ENCODE measurements around the gene OSBPL10.

OSBPL10 gene

GRCh38 chr3:31921837-31922236 is 59.2 kb downstream of the OSBPL10 start:
- Histone ChIP-seq H3K36me3 (ENCODE audit: control insufficient read depth, insufficient read depth, low read length, severe bottlenecking) (no peaks in the 10 kb centered on the region), H3K27me3 (replicated peaks; ENCODE audit: control insufficient read depth, insufficient read depth, low read length) (no peaks in the 10 kb centered on the region), H3K9me3 (ENCODE audit: control insufficient read depth, low read length) (peaks cover 8% of the 10 kb centered on the region), H3K4me3 (ENCODE audit: low read length) (no peak overlapping the region), H3K4me1 (ENCODE audit: control insufficient read depth, insufficient read depth, low read length) (peaks cover 11% of the 10 kb centered on the region), H3K9ac (ENCODE audit: low read length) (no peak overlapping the region)
- no peak for DNase-seq (ENCODE audit: low read depth)

GRCh38 chr3:31920310-31920709 is 60.8 kb downstream of the OSBPL10 start:
- Histone ChIP-seq H3K36me3 (ENCODE audit: control insufficient read depth, insufficient read depth, low read length, severe bottlenecking) (no peaks in the 10 kb centered on the region), H3K9me3 (ENCODE audit: control insufficient read depth, low read length) (peaks cover 8% of the 10 kb centered on the region), H3K9ac (ENCODE audit: low read length) (no peak overlapping the region), H3K27me3 (replicated peaks; ENCODE audit: control insufficient read depth, insufficient read depth, low read length) (no peaks in the 10 kb centered on the region), H3K4me1 (ENCODE audit: control insufficient read depth, insufficient read depth, low read length) (peaks cover 11% of the 10 kb centered on the region), H3K4me3 (ENCODE audit: low read length) (no peak overlapping the region)
- DNase-seq (ENCODE audit: low read depth) = no peak

- H3K9ac ChIP-seq (ENCODE audit: low read length) = no peak overlapping the region
- H3K27me3 ChIP-seq (replicated peaks; ENCODE audit: control insufficient read depth, insufficient read depth, low read length) = no peaks in the 10 kb centered on the region
- peaks cover 8% of the 10 kb centered on the region for H3K9me3 ChIP-seq (ENCODE audit: control insufficient read depth, low read length)
- no peak overlapping the region for H3K4me3 ChIP-seq (ENCODE audit: low read length)
- no peak for DNase-seq (ENCODE audit: low read depth)
- peaks cover 11% of the 10 kb centered on the region for H3K4me1 ChIP-seq (ENCODE audit: control insufficient read depth, insufficient read depth, low read length)
- no peaks in the 10 kb centered on the region for H3K36me3 ChIP-seq (ENCODE audit: control insufficient read depth, insufficient read depth, low read length, severe bottlenecking)
These were observed 61.5 kb downstream of the OSBPL10 start for GRCh38 chr3:31919528-31919927.

GRCh38 chr3:31918179-31919150 is 62.6 kb downstream of the OSBPL10 start:
- peak overlapping the region; percentile 42 for H3K9ac ChIP-seq (ENCODE audit: low read length)
- no peaks in the 10 kb centered on the region for H3K27me3 ChIP-seq (replicated peaks; ENCODE audit: control insufficient read depth, insufficient read depth, low read length)
- H3K4me1 ChIP-seq (ENCODE audit: control insufficient read depth, insufficient read depth, low read length) = peaks cover 11% of the 10 kb centered on the region
- DNase-seq (ENCODE audit: low read depth) = peak; percentile 41
- H3K9me3 ChIP-seq (ENCODE audit: control insufficient read depth, low read length) = peaks cover 8% of the 10 kb centered on the region
- H3K36me3 ChIP-seq (ENCODE audit: control insufficient read depth, insufficient read depth, low read length, severe bottlenecking) = no peaks in the 10 kb centered on the region
- H3K4me3 ChIP-seq (ENCODE audit: low read length) = peak overlapping the region; percentile 58

GRCh38 chr3:31917303-31918005 is 63.6 kb downstream of the OSBPL10 start:
- DNase-seq (ENCODE audit: low read depth) = no peak
- H3K4me3 ChIP-seq (ENCODE audit: low read length) = peak overlapping the region; percentile 58
- peak overlapping the region; percentile 42 for H3K9ac ChIP-seq (ENCODE audit: low read length)
- no peaks in the 10 kb centered on the region for H3K36me3 ChIP-seq (ENCODE audit: control insufficient read depth, insufficient read depth, low read length, severe bottlenecking)
- H3K27me3 ChIP-seq (replicated peaks; ENCODE audit: control insufficient read depth, insufficient read depth, low read length) = no peaks in the 10 kb centered on the region
- H3K4me1 ChIP-seq (ENCODE audit: control insufficient read depth, insufficient read depth, low read length) = peaks cover 11% of the 10 kb centered on the region
- peaks cover 8% of the 10 kb centered on the region for H3K9me3 ChIP-seq (ENCODE audit: control insufficient read depth, low read length)

GRCh38 chr3:31911643-31912042 is 69.4 kb downstream of the OSBPL10 start:
- H3K36me3 ChIP-seq (ENCODE audit: control insufficient read depth, insufficient read depth, low read length, severe bottlenecking) = no peaks in the 10 kb centered on the region
- H3K9ac ChIP-seq (ENCODE audit: low read length) = no peak overlapping the region
- H3K4me3 ChIP-seq (ENCODE audit: low read length) = no peak overlapping the region
- peak; percentile 35 for DNase-seq (ENCODE audit: low read depth)
- no peaks in the 10 kb centered on the region for H3K27me3 ChIP-seq (replicated peaks; ENCODE audit: control insufficient read depth, insufficient read depth, low read length)
- no peaks in the 10 kb centered on the region for H3K4me1 ChIP-seq (ENCODE audit: control insufficient read depth, insufficient read depth, low read length)
- H3K9me3 ChIP-seq (ENCODE audit: control insufficient read depth, low read length) = no peaks in the 10 kb centered on the region

GRCh38 chr3:31911124-31911523 is 69.9 kb downstream of the OSBPL10 start:
- no peaks in the 10 kb centered on the region for H3K27me3 ChIP-seq (replicated peaks; ENCODE audit: control insufficient read depth, insufficient read depth, low read length)
- H3K4me3 ChIP-seq (ENCODE audit: low read length) = no peak overlapping the region
- no peaks in the 10 kb centered on the region for H3K4me1 ChIP-seq (ENCODE audit: control insufficient read depth, insufficient read depth, low read length)
- no peak overlapping the region for H3K9ac ChIP-seq (ENCODE audit: low read length)
- no peak for DNase-seq (ENCODE audit: low read depth)
- no peaks in the 10 kb centered on the region for H3K36me3 ChIP-seq (ENCODE audit: control insufficient read depth, insufficient read depth, low read length, severe bottlenecking)
- H3K9me3 ChIP-seq (ENCODE audit: control insufficient read depth, low read length) = no peaks in the 10 kb centered on the region

GRCh38 chr3:31909455-31909854 is 71.6 kb downstream of the OSBPL10 start:
- no peak for DNase-seq (ENCODE audit: low read depth)

GRCh38 chr3:31908391-31909097 is 72.5 kb downstream of the OSBPL10 start:
- Histone ChIP-seq H3K9ac (ENCODE audit: low read length) (no peak overlapping the region), H3K27me3 (replicated peaks; ENCODE audit: control insufficient read depth, insufficient read depth, low read length) (no peaks in the 10 kb centered on the region), H3K9me3 (ENCODE audit: control insufficient read depth, low read length) (no peaks in the 10 kb centered on the region), H3K4me3 (ENCODE audit: low read length) (no peak overlapping the region), H3K36me3 (ENCODE audit: control insufficient read depth, insufficient read depth, low read length, severe bottlenecking) (no peaks in the 10 kb centered on the region), H3K4me1 (ENCODE audit: control insufficient read depth, insufficient read depth, low read length) (no peaks in the 10 kb centered on the region)
- DNase-seq (ENCODE audit: low read depth) = no peak

More at GRCh38 chr3:31909455-31909854, 71.6 kb downstream of the OSBPL10 start:
- H3K9me3 ChIP-seq (ENCODE audit: control insufficient read depth, low read length) = no peaks in the 10 kb centered on the region
- no peaks in the 10 kb centered on the region for H3K27me3 ChIP-seq (replicated peaks; ENCODE audit: control insufficient read depth, insufficient read depth, low read length)
- no peaks in the 10 kb centered on the region for H3K36me3 ChIP-seq (ENCODE audit: control insufficient read depth, insufficient read depth, low read length, severe bottlenecking)
- H3K4me1 ChIP-seq (ENCODE audit: control insufficient read depth, insufficient read depth, low read length) = no peaks in the 10 kb centered on the region
- no peak overlapping the region for H3K9ac ChIP-seq (ENCODE audit: low read length)
- H3K4me3 ChIP-seq (ENCODE audit: low read length) = no peak overlapping the region

GRCh38 chr3:31906182-31906581 is 74.9 kb downstream of the OSBPL10 start:
- Histone ChIP-seq H3K4me3 (ENCODE audit: low read length) (no peak overlapping the region), H3K9ac (ENCODE audit: low read length) (no peak overlapping the region), H3K9me3 (ENCODE audit: control insufficient read depth, low read length) (no peaks in the 10 kb centered on the region), H3K36me3 (ENCODE audit: control insufficient read depth, insufficient read depth, low read length, severe bottlenecking) (no peaks in the 10 kb centered on the region), H3K4me1 (ENCODE audit: control insufficient read depth, insufficient read depth, low read length) (no peaks in the 10 kb centered on the region), H3K27me3 (replicated peaks; ENCODE audit: control insufficient read depth, insufficient read depth, low read length) (no peaks in the 10 kb centered on the region)
- no peak for DNase-seq (ENCODE audit: low read depth)

Measured in adipocyte (in vitro differentiated cells).